CD4-positive, alpha-beta T cell treated with Interleukin-1 beta for 1 hour (primary cell): ENCODE data around the gene MYO1G.

ENCODE experiments used
- DNase-seq, 2 donors: peaks; one replicate each; pipeline ENCODE4 v3.0.0-alpha.2; 2020 to 2022

MYO1G gene

DNA sequence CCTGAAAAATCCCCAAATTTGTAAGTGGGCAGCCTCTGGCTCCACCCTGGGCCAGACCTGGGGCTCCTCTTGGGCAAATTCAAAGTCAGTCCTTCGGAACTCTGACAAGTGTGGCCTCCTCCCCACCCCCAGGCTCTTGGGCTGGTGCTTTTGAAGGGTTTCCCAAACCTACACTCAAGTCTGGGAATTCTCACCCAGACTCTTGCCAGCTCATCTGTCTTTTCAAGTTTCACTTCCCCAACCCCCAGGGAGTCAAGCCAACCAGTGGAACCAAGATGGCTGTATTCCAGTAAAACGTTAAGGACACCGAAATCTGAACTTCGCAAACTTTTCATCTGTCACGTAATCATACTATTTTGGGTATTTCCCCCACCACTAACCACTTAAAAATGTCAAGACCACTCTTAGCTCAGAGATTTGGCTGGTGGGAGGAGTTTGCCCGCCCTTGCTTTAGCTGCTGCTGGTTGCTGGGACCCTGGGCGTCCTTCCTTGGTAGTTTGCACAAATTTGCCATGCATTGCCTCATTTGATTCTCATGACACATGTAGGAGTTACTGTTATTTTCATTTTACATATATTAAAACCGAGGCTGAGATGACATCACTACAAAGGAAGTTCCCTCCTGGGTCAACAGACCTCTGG lies 1.7 kb upstream of the MYO1G start:
- DNase-seq = peak; percentile 80 to 82

DNA sequence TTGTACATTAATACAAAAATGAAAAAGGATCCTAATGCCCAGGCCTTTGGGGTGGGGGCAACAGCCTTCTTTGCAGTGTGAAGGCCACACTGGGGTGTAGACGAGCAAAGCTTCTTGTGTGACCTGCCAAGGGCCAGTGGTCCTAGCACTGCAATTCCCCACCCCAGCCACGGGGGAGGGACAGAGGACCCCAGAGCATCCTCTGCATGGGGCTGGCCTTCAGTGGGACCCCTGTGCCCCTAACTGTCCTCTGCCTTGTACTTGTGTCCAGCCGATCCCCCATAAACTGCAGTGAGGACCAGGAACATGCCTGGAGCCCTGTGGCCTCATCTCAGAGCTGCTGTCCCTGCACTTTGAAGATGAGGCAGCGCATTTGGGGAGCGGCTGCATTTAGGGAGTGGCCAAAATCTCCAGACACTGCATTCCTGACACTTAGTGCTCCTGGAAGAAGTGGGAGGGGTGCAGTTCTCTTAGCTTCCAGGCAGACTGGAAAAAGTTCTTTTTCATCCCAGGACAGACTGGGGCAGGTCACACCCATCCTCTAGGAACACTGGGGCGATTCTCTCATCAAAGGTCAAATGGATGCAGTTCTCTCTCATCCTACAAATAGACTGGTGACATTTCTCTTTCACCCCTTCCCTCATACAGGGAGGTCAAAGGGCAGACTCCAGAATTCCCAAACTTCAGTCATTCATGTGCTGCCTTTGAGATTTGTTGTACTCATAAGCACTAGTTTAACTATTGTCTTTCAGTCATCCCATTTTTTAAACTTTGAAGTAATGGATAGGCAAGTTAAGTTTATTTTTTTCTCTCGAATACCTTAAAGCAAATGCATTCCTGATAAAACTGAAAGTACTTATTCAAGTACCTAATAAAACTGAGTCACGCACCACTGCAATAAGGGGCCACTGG lies 922 bp upstream of the MYO1G start:
- no peak for DNase-seq

DNA sequence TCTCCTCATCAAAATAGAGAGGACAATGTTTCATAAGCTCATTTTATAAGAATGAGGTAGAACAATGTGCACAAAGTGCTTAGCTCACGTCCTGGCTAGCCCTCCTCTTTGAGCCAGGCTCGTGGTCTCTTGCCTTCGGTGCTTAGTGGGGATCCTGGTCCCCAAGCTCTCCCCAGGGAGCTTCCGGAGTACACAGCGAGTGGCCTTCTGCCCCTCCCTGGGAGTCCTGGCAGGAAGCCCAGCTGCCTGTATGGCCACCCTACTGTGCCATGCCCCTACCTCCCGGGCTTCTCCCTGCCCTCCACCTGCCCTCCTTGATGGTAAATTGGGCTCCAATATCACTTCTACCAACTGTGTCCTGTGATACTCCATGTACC lies 868 bp downstream of the MYO1G start:
- peak in 1 of 2 donors; percentile 28 for DNase-seq

DNA sequence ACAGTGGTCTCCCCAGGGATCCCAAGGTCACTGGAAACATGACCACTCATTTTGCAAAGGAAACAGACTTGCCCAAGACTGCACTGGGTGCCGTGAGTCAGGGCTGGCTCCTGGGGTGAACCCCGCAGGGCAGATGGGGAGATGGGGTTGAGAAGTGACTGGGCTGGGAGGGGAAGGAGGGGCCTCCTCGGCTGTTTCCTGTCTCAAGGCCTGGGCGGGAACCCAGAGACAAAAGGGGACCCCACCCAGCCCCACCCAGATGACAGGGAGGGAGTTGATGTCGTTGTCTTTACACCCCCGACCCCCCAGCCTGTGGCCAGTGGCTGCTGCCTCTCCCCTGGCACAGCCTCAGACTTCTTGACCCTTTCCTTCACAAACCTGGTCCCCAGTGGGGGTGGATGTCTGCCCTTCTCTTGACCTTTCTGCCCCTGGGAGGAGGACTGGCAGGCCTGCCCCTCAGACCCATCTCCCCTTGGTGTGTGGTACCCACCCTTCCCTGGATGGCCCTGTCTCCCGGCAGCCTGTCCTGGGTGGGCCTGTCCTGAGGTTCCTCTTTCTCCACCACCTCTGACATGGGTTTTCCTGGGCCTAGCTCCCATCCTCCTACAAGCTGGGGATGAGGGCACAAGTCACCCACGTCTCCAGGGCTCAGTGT lies 1.4 kb downstream of the MYO1G start:
- DNase-seq = peak; percentile 79 to 87

DNA sequence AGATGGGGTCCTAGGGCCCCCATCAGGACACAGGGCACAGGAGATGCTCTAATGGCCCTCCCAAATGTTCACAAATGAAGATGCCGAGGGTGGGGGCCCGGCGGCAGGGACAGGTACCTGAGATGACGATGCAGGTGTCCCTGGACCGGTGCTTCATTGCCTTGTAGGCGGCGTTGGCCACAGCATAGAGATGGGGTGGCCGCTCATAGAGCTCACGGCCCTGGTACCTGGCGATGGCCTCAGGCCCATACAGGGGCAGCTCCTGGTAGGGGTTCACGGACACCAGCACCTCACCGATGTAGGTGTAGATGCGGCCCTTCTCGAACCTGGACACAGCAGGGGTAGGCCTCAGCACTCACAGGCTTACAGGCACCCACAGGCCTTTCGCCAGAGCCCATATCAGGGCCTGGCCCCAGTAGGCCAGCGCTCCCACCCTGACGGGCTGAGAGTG lies 2.0 kb downstream of the MYO1G start:
- DNase-seq = no peak

DNA sequence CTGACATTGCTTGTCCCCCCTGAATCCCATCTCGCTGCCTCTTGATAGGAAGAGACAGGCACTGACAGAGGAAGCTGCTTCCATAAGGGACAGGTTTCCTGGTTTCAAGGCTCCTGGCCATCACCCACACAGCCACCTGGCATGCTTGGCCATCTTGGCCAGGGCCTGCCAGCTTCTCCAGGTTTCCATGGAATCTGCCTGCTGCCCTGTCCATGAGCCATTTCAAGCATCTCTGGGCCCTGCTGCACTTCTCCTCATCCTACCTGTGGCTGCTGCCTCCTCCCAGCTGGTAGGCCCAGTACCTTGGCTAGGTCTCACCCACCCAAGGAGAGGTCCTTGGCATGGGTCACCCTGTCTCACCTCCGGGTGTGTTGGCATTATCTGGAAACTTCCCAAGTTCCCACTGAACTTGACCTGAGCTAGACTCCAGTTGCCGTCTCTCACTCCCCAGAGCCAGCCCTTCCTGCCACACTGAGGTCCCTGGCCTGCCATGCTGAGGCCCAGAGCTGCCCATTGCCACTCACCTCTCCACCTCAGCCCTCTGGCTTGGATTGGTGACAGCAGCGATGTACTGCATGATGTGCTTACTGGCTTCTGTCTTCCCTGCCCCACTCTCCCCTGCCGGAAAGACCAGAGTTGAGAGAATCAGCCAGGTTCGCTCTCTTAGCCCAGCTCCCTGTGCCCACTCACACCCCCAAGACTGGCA lies 2.6 kb downstream of the MYO1G start:
- DNase-seq = no peak

DNA sequence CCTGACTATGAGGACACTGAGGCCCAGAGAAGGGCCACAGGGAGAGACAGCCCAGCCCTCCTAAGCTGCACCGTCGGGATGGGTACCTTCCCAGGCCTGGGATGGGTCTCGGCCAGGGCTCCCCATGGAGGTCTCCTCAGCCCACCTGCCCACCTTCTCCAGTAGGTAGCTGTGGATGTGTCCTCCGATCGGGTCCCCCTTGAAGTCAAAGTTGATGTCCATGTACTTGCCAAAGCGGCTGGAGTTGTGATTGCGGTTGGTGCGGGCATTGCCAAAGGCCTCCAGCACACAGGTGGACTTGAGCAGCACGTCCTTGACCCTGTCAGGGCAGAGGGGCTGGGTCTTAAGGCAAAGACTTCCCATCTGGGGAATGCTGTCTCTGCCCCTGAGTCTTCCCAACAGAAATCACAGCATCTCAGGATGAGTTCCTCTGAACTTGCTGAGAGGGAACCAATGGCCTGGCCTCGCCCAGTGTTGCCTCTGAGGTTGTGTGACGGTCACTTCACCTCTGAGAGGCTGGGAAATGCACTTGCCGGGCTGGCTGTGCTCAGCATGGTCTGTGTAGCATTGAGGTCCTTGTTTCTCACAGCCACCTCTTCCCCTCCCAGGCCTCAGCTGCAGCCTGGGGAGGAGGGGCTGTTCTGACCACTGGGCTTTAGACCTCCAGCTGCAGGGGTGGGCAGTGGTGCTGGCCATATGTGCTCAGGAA lies 3.3 kb downstream of the MYO1G start:
- no peak for DNase-seq

DNA sequence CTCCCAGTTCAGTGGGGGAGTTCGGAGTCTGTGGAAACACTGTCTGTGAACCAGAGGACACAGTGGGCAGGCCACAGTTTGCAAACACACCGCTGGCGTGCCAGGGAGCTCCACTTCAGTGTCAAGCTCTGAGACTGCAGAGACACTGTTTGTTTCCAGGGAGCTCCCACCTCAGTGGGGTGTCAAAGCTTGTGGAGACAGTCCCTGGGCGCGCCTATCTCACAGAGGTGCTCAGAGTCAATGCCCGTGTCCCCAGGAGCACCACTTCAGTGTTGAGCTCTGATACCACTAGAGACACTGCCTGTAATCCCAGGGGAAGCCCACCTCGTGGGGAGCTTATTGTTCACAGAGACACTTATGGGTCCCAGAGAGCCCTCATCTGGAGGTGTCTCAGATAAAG lies 4.3 kb downstream of the MYO1G start:
- DNase-seq = no peak

DNA sequence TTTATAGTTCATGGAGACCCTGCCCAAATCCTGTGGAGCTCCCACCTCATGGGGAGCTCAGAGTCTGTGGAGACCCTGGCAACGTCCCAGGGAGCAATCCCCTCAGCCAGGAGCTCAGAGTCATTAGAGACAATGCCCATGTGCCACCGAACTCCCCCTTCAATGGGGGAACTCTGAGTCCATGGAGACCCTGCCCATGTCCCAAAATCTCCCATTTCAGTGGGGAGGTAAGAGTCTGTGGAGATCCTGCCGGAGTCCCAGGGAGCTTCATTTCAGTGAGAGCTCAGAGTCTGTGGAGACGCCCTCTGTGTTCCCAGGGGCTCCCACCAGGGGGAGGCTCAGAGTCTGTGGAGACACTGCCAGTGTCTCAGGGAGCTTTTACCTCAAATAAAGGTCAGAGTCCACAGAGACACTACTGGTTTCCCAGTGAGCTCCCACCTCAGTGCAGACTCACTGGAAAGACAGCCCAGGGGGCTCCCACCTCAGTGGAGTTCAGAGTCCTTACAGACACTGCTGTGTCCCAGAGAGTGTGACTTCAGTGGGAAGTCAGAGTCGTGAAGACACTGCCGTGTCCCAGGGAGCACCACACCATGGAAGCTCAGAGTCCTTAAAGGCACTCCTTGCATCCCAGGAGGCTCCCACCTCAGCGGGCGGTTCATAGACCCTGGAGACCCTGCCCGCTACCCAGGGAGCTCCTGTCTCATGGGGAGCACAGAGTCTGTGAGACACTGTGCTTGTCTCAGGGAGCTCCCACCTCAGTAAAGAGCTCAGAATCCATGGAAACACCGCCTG lies 5.0 kb downstream of the MYO1G start:
- DNase-seq = peak; percentile 58 to 69

DNA sequence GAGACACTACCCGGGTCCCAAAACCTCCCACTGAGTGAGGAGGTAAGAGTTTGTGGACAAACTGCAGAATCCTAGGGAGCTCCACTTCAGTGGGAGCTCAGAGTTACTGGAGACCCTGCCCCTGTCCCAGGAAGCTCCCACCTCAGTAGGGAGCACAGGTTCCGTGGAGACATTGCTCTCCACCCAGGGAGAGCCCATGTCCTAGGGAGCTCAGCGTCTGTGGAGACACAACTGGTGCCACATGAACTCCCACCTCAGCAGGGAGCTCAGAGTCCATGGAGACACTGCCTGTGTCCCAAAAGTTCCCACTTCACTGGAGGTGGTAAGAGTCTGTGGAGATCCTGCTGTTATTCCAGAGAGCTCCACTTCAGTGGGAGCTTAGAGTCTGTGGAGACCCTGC lies 6.3 kb downstream of the MYO1G start:
- DNase-seq = no peak

DNA sequence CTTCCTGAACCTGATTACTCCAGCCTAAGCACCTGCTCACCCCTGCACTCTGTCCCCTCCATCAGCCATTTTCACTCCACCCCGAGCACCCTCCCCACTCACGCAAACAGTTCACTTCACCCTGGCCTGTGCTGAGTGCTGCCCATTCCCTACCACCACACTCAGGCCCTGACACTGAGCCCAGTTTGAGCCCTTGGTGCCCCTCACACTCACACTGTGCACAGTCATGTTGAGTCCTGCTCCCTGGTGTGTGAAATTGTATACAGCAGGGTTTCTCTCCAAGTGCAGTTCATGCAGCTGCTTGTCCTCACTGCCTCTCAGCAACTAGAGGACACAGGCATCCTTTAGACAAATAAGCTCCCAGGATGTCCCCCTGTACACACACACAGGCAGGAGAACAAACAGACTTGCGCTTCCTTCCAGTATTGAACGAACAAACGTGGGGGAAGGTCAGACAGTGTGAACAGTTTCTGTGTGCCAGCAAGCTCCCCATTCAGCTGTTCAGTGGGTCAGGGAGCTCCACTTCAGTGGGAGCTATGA lies 6.8 kb downstream of the MYO1G start:
- no peak for DNase-seq

DNA sequence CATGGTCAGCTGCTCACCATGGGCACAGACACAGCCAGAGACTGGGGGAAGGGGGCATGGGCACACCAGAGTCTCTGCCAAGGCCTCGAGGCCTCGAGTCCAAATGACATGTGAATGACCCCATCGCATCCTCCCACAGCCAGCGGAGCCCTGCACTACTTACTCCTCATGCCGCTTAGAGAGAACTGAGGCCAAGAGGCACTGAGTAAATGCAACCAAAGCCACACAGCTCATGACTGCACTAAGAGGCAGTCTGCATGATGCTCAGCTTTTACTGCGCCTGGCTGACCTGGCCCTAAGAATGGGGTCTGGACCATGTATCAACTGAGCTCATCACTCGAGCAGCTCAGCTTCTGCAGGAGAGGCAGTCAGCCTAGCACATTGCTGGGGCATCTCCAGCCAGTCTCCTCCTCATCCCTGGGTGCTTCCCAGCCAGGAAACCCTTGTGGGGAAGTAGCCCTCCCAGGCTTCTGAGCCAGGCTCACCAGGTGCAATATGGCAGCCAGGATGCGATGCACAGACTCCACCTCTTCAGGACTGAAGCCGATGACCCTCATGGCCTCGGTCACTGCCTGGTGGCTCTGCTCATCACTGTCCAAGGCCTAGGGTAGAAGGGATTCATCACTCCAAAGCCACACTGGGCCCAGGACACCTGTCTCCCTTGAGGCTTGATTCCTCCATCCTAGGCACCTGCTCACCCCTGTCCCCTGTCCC lies 7.5 kb downstream of the MYO1G start:
- no peak for DNase-seq

DNA sequence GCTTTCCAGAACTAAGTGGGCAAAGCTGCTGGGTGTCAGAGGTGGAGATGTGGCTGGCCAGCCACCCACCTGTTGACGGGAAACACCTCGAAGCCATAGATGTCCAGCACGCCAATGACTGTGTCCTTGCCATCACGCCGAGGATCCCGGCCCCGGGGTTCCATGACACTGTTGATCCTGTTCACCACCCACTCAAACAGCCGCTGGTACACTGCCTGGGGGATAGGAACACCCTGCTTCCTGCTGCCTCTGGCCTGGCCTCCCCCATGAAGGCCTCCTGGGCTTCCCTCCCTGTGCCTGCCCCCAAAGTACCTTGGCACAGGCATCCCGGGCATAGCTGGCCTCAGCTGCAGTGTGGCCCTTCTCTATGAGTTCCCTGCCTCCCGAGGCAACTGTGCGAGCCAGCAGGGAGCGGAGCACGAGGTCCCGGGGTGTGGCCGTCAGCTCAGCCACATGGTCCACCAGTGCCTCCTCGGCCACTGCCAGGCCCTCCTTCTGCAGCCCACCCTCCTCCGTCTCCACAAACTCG lies 8.2 kb downstream of the MYO1G start:
- no peak for DNase-seq

DNA sequence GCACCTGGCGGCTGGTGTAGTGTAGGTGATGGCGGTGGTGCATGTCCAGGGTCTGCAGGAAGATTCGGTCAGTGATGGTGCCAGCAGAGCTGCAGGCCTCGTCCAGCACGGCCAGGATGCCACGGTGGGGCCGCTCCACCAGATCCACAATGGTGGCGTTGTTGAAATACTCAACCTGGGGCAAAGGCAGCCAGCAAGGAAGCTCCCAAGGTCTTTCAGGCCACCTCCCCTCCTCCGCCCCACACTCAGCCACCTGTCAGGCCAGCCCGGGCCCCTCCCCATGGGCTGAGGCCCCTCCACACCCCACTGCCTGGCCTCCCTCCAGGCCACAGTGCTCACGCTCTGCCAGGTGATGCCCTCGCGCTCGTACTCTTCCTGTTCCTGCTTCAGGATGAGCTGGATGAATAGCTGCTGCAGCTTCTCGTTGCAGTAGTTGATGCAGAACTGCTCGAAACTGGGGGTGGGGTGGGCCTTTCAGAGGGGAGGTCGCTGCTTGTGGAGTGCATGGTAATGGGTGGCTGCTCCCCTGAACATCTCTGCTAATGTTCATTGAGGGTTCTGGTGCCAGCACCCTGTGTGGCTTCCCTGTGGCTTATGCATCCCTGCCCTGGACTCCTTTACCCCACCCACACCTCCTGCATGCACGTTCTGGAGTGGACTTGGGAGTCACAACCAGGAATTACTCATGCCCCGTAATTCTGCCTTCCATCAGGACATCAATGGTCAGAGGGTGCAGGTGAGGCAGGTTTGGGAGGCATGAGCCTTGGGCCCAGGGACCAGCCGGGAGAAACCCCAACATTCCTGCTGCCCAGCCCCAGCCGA lies 8.9 kb downstream of the MYO1G start:
- DNase-seq = no peak

DNA sequence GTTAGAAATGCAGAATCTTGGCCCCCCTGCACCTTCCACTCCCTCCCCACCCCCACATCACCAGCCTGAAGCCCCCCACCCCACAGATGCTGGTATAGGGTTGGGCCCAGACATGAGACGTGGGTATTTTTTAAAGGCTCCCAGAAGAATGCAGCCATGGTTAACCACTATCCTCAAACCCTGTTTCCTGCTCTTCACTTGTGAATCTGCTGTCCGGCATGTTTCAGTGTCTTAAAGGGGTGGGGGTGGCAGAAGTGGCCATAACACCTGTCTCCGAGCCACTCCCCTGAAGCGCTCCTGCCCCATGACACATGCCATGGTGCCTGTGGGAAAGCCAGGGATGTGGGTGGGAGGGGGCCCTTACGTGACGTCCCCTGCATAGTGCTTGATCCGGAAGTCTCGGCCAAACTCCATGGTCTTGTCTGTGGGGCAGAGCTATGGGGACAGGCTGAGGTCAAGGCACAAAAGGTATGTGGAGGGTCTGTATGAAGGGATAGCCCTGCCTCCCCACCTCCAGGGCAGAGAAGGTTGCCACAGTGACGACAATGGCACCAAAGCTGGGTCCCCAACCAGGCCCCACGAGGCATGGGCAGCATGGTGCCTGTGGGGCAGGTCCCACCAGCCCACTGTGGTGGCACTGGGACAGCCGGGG lies 9.6 kb downstream of the MYO1G start:
- DNase-seq = no peak

DNA sequence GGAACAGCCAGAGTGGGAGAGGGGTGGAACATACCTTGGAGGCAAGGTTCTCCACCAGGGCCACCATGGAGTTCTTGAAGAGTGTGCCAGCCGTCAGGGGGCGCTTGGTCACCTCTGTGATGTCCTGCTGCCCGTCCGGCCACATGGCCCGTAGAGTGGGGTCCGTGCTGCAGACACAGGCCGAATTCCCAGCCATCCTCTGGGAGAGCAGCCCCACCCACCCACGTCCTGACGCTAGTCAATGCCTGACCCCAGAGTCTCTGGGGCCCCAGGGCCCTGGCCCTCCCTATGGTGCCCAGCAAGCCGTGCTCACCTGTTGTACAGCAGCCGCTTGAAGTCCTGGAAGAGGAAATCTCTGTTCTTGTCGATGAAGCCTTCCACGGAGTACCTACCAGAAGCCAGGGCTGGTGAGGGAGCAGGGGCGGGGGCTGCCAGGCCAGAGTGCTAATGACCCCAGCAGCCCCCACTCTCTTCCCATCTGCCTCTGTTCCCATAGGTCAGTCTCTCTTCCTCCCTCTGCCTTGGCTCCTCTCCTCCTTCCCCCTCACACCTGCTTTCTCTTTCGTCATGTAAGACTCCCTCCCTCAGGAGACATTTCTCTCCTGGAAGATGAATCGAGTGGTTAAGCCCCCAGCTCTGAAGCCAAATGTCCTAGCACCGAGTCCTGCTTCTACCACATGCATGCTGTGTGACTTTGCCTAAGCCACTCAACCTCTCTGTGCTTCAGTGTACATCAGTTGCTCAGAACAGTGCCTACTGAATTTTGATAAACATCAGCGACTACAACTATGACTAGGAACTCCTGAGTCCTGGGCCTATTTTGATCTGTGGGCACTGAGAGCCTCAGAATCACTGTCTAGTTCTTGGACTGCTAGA lies 11.0 kb downstream of the MYO1G start:
- DNase-seq = no peak

DNA sequence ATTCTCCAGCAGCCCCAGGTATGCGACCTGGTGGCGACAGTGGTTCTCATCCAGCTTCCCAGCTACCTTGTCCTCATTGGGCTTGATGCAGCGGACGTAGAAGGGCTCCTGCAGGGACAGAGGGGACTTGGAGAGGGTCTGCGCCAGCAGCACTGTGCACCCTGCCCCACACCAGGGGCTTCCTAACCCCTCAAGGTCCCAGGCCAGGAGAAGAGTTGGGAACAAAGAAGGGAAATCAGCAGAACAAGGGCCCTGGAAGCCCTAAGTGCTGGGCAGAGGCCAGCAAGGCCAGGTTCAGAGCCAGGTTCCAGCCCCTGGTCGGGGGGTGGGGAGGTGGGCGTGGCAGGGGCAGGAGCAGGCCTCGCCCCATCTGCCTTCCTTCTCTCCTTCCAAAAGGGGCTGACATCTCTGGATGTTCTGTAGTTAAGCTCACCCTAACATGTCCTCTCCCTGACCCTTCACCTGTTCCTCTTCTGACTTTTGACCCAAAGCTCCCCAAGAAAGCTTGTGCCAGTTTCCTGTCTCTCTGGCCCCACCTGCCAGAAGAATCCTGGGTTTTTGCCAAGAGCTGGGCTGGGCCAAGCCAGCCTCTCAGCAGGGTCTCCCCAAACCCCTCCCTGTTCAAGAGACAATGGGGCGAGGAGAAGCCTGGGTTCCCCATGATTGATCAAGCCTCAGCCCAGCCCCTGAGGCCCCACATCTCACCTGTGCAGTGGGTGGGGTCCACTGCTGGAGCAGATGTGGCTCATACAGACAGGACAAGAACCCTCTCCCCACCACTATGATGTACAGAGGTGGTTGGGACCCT lies 11.9 kb downstream of the MYO1G start:
- no peak for DNase-seq
